HG02981 (cell line): ENCODE results near the gene DHX34.
"Not testable (repeated sequence)": the region's sequence is repeated elsewhere in the genome, so short reads cannot be mapped to it uniquely, and the experiment has no call there.

ENCODE experiments used
- ATAC-seq: cut with Tn5 transposase; IDR thresholded peaks from one replicate; pipeline ENCODE4 v1.9.1; 2021; ENCODE audit warnings: mild to moderate bottlenecking, moderate library complexity; ENCODE audit not compliant: unreplicated experiment

The DHX34 gene

DNA sequence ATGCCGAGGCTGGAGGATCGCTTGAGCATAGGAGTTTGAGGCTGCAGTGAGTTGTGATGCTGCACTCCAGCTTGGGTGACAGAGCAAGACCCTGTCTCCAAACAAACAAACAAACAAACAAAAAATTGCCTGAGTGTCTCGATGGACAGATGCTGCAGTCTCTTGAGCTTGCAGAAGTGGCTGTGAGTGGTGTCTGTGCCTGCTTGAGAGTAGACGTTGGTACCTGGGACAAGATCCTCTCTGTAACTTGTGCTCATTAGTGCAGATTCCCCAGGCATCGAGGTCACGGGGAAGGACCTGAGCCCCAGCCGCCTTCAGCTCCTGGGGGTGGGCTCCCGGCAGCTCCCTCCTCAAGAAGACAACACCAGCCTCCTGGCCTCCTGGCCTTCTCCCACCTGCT lies 25.7 kb upstream of the DHX34 start:
- no peak for ATAC-seq

- ATAC-seq: no peak
These were observed 25.2 kb upstream of the DHX34 start for GRCh38 chr19:47323872-47324271.

GRCh38 chr19:47324502-47324901 lies 24.6 kb upstream of the DHX34 start:
- no peak for ATAC-seq

DNA sequence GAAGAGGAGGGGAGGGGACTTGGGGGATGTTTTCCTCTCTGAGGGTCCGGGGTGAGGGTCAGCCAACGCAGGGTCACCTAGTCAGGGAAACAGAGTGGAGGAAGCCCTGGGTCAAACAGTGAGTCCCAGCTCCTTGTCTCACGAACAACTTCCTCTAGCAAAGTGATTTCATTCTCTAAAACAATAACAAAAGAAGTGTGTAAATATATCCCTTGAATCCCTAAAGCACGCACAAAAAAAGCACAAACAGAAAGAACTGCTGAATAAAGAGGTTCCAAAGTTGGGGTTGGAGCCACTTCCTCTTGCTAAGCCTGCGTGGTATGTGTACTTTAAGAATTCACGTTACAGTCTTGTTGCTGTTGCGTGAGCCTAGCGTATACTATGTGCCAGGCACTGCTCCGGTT lies 18.6 kb upstream of the DHX34 start:
- no peak for ATAC-seq

GRCh38 chr19:47331490-47331889 lies 17.6 kb upstream of the DHX34 start:
- ATAC-seq: no peak

DNA sequence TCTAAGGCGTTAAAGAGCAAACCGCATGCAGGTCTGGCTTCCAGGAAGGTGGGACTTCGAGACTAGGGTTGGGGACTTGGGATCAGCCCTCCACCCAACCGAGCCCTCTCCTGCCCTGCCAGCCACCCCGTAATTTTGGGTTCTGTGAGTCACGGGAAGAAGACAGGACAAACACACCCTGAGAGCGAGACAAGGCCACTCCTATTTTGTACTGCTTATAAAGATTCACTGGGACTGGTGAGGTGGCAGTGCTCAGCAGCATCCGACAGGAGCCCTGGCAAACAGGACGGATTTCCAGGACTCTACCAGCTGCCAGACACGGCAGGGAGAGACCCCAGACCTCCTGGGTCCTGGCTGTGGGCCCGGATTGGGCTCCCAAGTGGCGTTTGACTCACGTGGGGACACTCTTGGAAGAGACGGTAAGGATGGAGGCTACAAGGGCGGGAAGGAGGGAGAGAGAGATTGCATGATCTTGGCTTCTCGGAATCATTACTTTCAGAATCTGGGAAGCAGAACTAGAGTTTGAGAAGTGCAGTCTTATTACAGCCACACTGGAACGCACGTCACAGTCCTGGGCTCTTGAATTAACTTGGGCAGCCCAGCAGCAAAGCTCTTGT lies 17.1 kb upstream of the DHX34 start, which contains the start of gene C5AR2:
Gene C5AR2, plus strand, starts transcription at position 245 of the 617 bp plus-strand sequence. CDS start 8,625 bp downstream, outside the sequence.
- no peak for ATAC-seq

DNA sequence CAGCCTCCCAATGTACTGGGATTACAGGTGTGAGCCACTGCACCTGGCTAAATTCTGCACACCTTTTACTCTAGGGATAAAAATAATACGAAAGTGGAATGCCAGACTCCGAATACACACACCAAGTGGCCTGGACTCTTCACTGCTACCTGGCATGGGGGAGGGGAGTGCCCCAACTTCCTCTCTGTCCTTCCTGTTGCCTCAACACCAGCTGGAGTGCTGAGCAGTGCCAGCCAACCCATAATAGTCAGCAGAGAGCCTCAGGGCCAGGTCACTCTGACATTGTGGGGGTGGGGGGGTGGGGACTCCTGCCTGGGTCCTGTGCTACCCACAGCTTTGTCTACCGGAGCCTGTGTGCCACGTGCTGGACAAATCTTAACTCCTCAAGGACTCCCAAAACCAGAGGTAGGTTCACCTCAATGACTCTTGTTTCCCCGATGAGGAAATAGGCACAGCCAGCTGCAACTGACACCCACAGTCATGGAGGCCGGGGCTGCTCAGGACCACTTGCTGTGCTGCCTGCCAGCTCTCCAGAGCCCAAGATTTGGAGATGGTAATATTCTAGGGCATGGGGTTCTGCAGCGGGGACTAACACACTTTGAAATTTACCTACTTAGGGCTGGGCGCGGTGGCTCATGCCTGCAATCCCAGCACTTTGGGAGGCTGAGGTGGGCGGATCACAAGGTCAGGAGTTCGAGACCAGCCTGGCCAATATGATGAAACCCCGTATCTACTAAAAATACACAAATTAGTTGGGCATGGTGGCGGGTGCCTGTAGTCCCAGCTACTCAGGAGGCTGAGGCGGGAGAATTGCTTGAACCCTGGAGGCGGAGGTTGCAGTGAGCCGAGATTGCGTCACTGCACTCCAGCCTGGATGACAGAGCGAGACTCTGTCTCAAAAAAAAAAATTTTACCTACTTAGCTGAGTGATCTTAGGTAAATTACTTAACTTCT lies 12.1 kb upstream of the DHX34 start:
- not testable (repeated sequence) for ATAC-seq

GRCh38 chr19:47339196-47339880 lies 9.8 kb upstream of the DHX34 start:
- ATAC-seq: no peak

DNA sequence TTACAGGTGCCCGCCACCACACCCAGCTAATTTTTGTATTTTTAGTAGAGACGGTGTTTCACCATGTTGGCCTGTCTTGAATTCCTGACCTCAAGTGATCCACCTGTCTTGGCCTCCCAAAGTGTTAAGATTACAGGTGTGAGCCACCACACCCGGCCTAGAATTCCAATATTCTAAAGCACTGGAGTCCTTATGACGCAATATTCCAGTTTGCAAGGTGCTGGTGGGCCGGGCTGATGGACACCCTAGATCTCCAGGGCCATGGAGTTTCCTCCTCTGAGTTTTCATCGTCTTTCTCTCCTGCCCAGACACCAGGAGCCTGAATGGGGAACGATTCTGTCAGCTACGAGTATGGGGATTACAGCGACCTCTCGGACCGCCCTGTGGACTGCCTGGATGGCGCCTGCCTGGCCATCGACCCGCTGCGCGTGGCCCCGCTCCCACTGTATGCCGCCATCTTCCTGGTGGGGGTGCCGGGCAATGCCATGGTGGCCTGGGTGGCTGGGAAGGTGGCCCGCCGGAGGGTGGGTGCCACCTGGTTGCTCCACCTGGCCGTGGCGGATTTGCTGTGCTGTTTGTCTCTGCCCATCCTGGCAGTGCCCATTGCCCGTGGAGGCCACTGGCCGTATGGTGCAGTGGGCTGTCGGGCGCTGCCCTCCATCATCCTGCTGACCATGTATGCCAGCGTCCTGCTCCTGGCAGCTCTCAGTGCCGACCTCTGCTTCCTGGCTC lies 8.5 kb upstream of the DHX34 start:
- ATAC-seq: no peak

GRCh38 chr19:47341734-47342133 lies 7.4 kb upstream of the DHX34 start:
- no peak for ATAC-seq

DNA sequence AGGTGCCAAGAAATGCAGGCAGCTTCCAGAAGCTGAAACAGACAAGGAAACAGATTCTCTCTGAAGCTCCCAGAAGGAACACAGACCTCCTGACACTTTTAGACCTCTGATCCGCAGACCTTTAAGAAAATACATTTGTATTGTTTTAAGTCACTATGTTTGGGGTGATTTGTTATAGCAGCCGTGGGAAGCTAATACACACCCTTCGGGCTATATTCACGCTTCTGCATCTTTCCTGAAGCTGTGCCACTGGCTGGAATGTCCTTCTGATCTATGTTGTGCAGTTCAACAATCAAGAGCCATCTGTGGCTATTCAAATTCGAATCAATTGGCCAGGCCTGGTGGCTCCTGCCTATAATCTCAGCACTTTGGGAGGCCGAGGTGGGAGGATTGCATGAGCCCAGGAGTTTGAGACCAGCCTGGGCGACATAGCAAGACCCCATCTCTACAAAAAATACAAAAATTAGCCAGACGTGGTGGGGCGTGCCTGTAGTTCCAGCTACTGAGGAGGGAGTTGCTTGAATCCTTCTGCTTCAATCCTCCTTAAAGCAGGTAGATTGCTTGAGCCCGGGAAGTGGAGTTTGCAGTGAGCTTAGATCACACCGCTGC lies 5.8 kb upstream of the DHX34 start:
- no peak for ATAC-seq

GRCh38 chr19:47344425-47344824 lies 4.7 kb upstream of the DHX34 start:
- ATAC-seq: no peak

DNA sequence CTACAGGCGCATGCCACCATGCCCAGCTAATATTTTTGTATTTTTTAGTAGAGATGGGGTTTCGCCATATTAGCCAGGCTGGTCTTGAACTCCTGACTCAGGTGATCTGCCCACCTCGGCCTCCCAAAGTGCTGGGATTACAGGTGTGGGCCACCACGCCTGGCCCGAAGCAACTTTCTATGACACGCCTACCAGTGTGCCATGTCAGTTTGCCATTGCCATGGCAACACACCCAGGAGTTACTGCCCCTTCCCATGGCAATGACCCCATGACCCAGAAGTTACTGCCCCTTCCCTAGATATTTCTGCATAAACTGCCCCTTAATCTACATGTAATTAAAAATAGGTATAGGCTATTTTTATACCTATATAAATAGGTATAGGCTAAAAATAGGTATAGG lies 3.1 kb upstream of the DHX34 start:
- ATAC-seq: not testable (repeated sequence)

DNA sequence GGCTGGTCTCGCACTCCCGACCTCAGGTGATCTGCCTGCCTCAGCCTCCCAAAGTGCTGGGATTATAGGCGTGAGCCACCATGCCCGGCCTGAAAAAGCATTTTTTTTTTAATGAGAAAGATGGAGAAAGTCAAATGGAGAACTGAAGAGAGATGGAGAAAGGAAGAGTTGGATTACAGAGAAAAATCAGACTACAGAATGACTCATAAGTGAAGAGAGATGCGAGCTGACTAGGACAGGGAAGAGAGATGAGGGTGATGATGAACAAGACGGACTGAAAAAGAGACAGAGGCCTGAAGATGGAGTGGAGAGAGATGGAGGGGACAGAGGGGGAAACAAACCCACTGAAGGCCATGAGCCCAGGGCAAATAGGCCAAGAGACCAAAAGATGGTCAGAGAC lies 1.5 kb downstream of the DHX34 start:
- ATAC-seq: no peak

DNA sequence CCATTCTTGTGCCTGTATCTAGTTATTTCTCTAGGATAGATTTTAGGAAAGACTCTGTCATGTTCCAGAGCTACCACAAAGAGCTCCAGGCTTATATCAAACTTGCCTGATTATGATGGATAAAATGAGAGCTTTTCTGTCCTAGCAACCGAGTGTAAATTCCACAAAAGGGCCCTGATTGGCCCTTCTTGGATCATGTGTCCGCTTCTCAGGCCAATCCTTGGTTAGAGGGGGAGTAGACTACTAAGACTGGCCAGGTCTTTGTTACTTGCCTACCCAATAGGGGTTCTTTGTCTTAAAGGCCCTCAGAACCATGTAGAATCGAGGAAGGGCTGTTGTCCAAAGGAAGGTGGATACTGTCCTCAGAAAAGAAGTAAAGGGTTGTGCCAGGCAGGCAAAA lies 2.4 kb downstream of the DHX34 start:
- no peak for ATAC-seq

- ATAC-seq: no peak
These were observed 3.0 kb downstream of the DHX34 start for GRCh38 chr19:47352095-47352494.

- no peak for ATAC-seq
These were observed 4.2 kb downstream of the DHX34 start for GRCh38 chr19:47353307-47353712.

DNA sequence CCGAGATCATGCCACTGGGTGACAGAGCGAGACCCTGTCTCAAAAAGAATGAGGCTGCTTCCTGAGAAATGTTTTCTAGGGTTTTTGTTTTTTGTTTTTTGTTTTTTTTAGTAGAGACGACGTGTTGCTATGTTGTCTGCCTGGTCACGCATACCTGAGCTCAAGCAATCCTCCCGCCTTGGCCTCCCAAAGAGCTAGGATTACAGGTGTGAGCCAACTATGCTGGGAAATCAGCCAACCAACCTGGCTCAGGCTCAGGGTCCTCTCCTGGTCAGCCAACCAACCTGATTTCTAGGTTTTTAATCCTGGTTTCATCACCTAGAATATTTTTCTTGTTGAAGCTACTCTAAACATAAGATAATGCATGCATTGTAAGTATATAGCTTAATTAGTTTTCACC lies 7.8 kb downstream of the DHX34 start:
- no peak for ATAC-seq

DNA sequence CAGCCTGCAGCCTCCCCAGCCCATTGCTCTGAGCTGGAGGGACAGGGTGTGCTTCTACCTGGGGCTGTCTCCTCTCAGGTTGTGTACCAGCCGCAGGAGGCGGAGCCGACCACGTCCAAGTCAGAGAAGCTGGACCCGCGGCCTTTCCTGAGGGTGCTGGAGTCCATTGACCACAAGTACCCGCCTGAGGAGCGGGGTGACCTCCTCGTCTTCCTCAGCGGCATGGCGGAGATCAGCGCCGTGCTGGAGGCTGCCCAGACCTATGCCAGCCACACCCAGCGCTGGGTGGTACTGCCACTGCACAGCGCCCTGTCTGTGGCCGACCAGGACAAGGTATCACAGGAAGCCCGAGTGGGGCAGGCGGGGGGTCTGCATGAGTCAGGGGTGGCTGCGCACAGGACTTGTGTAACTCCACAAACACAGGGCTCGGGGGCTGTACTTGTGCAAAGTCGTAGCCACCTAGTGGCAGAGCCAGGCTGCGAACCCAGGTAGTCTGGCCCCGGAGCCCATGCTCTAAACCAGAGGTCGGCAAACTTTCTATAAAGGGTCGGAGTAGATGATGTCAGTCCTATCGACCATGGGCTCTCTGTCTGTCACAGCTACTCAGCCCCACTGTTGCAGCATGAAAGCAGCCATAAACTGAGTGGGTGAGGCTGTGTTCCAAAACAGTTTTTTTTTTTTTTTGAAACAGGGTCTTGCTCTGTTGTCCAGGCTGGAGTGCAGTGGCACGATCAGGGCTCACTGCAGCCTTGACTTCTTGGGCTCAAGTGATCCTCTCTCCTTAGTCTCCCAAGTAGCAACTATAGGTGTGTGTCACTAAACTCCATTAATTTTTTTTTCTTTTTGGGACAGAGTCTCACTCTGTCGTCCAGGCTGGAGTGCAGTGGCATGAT lies 8.9 kb downstream of the DHX34 start:
- no peak for ATAC-seq

- ATAC-seq: no peak
These were observed 9.8 kb downstream of the DHX34 start for GRCh38 chr19:47358936-47359335.
